H1 (cell line): ENCODE data around the gene S100A13. TPM values are rescaled to one million over a fixed set of nuclear protein-coding genes. Genes with fewer than 3 reads are reported as not detected.

Experiments
- CTCF ChIA-PET: fragments of 300-600 bp; sonication (Branson Sonifier 250); formaldehyde crosslinking; loops from one replicate; lab custom pipeline; 2021; ENCODE audit not compliant: partially characterized antibody; lab: Charles Lee
- POLR2A ChIA-PET: fragments of 300-600 bp; sonication (Branson Sonifier 250); formaldehyde crosslinking; loops from one replicate; lab custom pipeline; 2021; ENCODE audit warnings: inconsistent platforms; ENCODE audit not compliant: partially characterized antibody; lab: Charles Lee
- DNase-seq, 2 experiments: peaks; one replicate each; pipeline versions ENCODE4 v3.0.0 to v3.0.0-alpha.2; 2010 to 2022; ENCODE audit warnings: low spot score in 2 of 2, low read depth in 1 of 2, mixed read lengths in 1 of 2
- FAIRE-seq: peaks from 2 replicates; lab custom pipeline; 2011; peaks lifted over from hg19 to GRCh38; lab: Jason Lieb, UNC
- H2AFZ ChIP-seq: 2 replicates; pipeline ENCODE4 v1.8.1; 2012; ENCODE audit warnings: low read length, inconsistent platforms
- H2AK5ac ChIP-seq: 2 replicates; pipeline ENCODE4 v1.6.1; 2013; ENCODE audit warnings: low read depth, low read length
- H2BK120ac ChIP-seq: replicated peaks from 2 replicates; pipeline ENCODE3; 2013; ENCODE audit warnings: low read depth, low read length, inconsistent platforms
- H2BK12ac ChIP-seq: 2 replicates; pipeline ENCODE4 v1.6.1; 2013; ENCODE audit warnings: low read depth, low read length
- H2BK15ac ChIP-seq: 2 replicates; pipeline ENCODE4 v1.6.1; 2013; ENCODE audit warnings: low read length
- H2BK20ac ChIP-seq: 2 replicates; pipeline ENCODE4 v1.6.1; 2013; ENCODE audit warnings: low read length
- H2BK5ac ChIP-seq: 2 replicates; pipeline ENCODE4 v1.6.1; 2013; ENCODE audit warnings: low read depth, low read length
- H3K14ac ChIP-seq: 2 replicates; pipeline ENCODE4 v1.6.1; 2013; ENCODE audit warnings: inconsistent platforms; ENCODE audit not compliant: insufficient read length
- H3K18ac ChIP-seq: 2 replicates; pipeline ENCODE4 v1.6.1; 2013; ENCODE audit warnings: low read length; ENCODE audit errors: extremely low read depth
- H3K23ac ChIP-seq: 2 replicates; pipeline ENCODE4 v1.6.1; 2013; ENCODE audit warnings: inconsistent platforms; ENCODE audit not compliant: insufficient read length
- H3K23me2 ChIP-seq: 2 replicates; pipeline ENCODE4 v1.6.1; 2013; ENCODE audit warnings: low read depth, low read length
- H3K27ac ChIP-seq: 2 replicates; pipeline ENCODE4 v1.6.1; 2011; ENCODE audit warnings: low read depth, low read length, inconsistent platforms
- H3K27me3 ChIP-seq, 4 experiments: replicated peaks in 1 of 4; 1 replicate in 1 of 4; 2 replicates in 3 of 4; pipeline versions ENCODE4 v1.6.1 to v1.8.1; 2011 to 2013; ENCODE audit warnings: low read length in 3 of 4, mild to moderate bottlenecking in 3 of 4, inconsistent platforms in 2 of 4, mixed read lengths in 2 of 4, moderate library complexity in 1 of 4; ENCODE audit not compliant: control insufficient read depth in 3 of 4, insufficient read depth in 3 of 4; ENCODE audit errors: extremely low read depth in 1 of 4
- H3K36me3 ChIP-seq, 4 experiments: 2 replicates each; pipeline versions ENCODE4 v1.6.1 to v1.8.1; 2011 to 2013; ENCODE audit warnings: mild to moderate bottlenecking in 4 of 4, low read length in 3 of 4, moderate library complexity in 2 of 4, control low read depth in 1 of 4, inconsistent platforms in 1 of 4; ENCODE audit not compliant: insufficient read depth in 4 of 4, control insufficient read depth in 2 of 4
- H3K4ac ChIP-seq: replicated peaks from 2 replicates; pipeline ENCODE3; 2013; ENCODE audit warnings: low read length, low read depth, mixed read lengths, inconsistent platforms; ENCODE audit not compliant: insufficient read length
- H3K4me1 ChIP-seq, 4 experiments: replicated peaks in 1 of 4; 1 replicate in 1 of 4; 2 replicates in 3 of 4; pipeline versions ENCODE4 v1.6.1 to v1.8.1; 2011 to 2013; ENCODE audit warnings: low read length in 3 of 4, inconsistent platforms in 2 of 4, mixed read lengths in 1 of 4; ENCODE audit not compliant: insufficient read depth in 4 of 4, control insufficient read depth in 3 of 4
- H3K4me2 ChIP-seq, 2 experiments: 2 replicates each; pipeline versions ENCODE4 v1.6.1 to v1.8.1; 2011 to 2013; ENCODE audit warnings: low read depth in 2 of 2, low read length in 2 of 2, control low read depth in 1 of 2, inconsistent platforms in 1 of 2, mild to moderate bottlenecking in 1 of 2; ENCODE audit not compliant: insufficient read depth in 1 of 2
- H3K4me3 ChIP-seq, 4 experiments: fragments of 200-600, 300-600 bp in 1 of 4; sonication (generic), shearing (Covaris generic), sonication (Bioruptor Twin) in 1 of 4; 2 replicates each; pipeline versions ENCODE4 v1.5.1 to v1.8.1; 2011 to 2016; ENCODE audit warnings: low read length in 4 of 4, low read depth in 3 of 4, control low read depth in 2 of 4, inconsistent platforms in 2 of 4, mild to moderate bottlenecking in 2 of 4, mixed read lengths in 1 of 4, moderate library complexity in 1 of 4; ENCODE audit not compliant: insufficient read depth in 2 of 4; ENCODE audit errors: extremely low read depth in 1 of 4
- H3K56ac ChIP-seq: replicated peaks from 2 replicates; pipeline ENCODE3; 2013; ENCODE audit warnings: low read depth, mild to moderate bottlenecking, mixed read lengths, low read length, inconsistent platforms; ENCODE audit not compliant: insufficient read length
- H3K79me1 ChIP-seq: 2 replicates; pipeline ENCODE4 v1.6.1; 2013; ENCODE audit warnings: low read depth, low read length, control low read depth
- H3K79me2 ChIP-seq, 2 experiments: 2 replicates each; pipeline versions ENCODE4 v1.6.1 to v1.8.1; 2012 to 2013; ENCODE audit warnings: low read length in 2 of 2, mild to moderate bottlenecking in 2 of 2, inconsistent platforms in 1 of 2; ENCODE audit not compliant: insufficient read depth in 2 of 2, control insufficient read depth in 1 of 2
- H3K9ac ChIP-seq, 4 experiments: replicated peaks in 1 of 4; 1 replicate in 1 of 4; 2 replicates in 3 of 4; pipeline versions ENCODE4 v1.6.1 to v1.8.1; 2011 to 2013; ENCODE audit warnings: low read depth in 3 of 4, low read length in 3 of 4, control low read depth in 2 of 4, mild to moderate bottlenecking in 2 of 4, moderate library complexity in 2 of 4, inconsistent platforms in 1 of 4; ENCODE audit errors: extremely low read depth in 1 of 4
- H3K9me3 ChIP-seq, 2 experiments: 2 replicates each; pipeline versions ENCODE4 v1.6.1 to v1.8.1; 2012 to 2013; ENCODE audit warnings: mild to moderate bottlenecking in 2 of 2, moderate library complexity in 2 of 2, control low read depth in 1 of 2, inconsistent platforms in 1 of 2, low read depth in 1 of 2, low read length in 1 of 2, mixed read lengths in 1 of 2; ENCODE audit not compliant: insufficient read depth in 2 of 2
- H4K20me1 ChIP-seq, 2 experiments: replicated peaks in 1 of 2; 2 replicates each; pipeline versions ENCODE3 to v1.8.1; 2011 to 2013; ENCODE audit warnings: inconsistent platforms in 2 of 2, low read length in 2 of 2, mild to moderate bottlenecking in 1 of 2; ENCODE audit not compliant: insufficient read depth in 2 of 2, control insufficient read depth in 1 of 2
- H4K5ac ChIP-seq: 2 replicates; pipeline ENCODE4 v1.6.1; 2013; ENCODE audit warnings: low read length, low read depth, mixed read lengths, inconsistent platforms; ENCODE audit not compliant: insufficient read length
- H4K8ac ChIP-seq: 2 replicates; pipeline ENCODE4 v1.8.0; 2013; ENCODE audit warnings: mild to moderate bottlenecking, moderate library complexity, low read length, inconsistent platforms; ENCODE audit not compliant: insufficient read depth; ENCODE audit errors: extremely low read depth
- H4K91ac ChIP-seq: replicated peaks from 2 replicates; pipeline ENCODE3; 2013; ENCODE audit warnings: low read length, mixed read lengths, inconsistent platforms; ENCODE audit not compliant: insufficient read length
- BACH1 ChIP-seq: IDR thresholded peaks from 2 replicates; pipeline ENCODE4 v1.6.1; 2012; ENCODE audit warnings: low read length, improper control_type of control experiment
- CTBP2 ChIP-seq: IDR thresholded peaks from 2 replicates; pipeline ENCODE4 v1.7.0; 2011; ENCODE audit warnings: borderline replicate concordance, mild to moderate bottlenecking, moderate library complexity, mixed read lengths, low read length; ENCODE audit not compliant: insufficient read depth, insufficient read length
- KDM4A ChIP-seq: IDR thresholded peaks from one replicate; pipeline ENCODE4 v1.7.1; 2012; ENCODE audit warnings: low read depth, mild to moderate bottlenecking, moderate library complexity, low read length, inconsistent platforms; ENCODE audit not compliant: severe bottlenecking
- RNF2 ChIP-seq: fragments of 200-900, 300-1000 bp; sonication (generic); IDR thresholded peaks from 2 replicates; pipeline ENCODE4 v1.7.1; 2016; ENCODE audit warnings: borderline replicate concordance, low read depth, mild to moderate bottlenecking, antibody characterized with exemption, low read length; ENCODE audit not compliant: poor library complexity, severe bottlenecking; ENCODE audit errors: missing control alignments
- SIN3A ChIP-seq, 2 experiments: IDR thresholded peaks in 1 of 2; conservative IDR thresholded peaks in 1 of 2; 2 replicates each; pipeline ENCODE4 v1.6.1; 2011 to 2012; ENCODE audit warnings: low read length in 2 of 2, improper control_type of control experiment in 1 of 2, low read depth in 1 of 2, mild to moderate bottlenecking in 1 of 2
- SP1 ChIP-seq: IDR thresholded peaks from 2 replicates; pipeline ENCODE4 v1.6.1; 2011; ENCODE audit warnings: low read depth, low read length
- TCF12 ChIP-seq: IDR thresholded peaks from 2 replicates; pipeline ENCODE4 v1.6.1; 2011; ENCODE audit warnings: low read depth, mild to moderate bottlenecking, low read length
- ZNF274 ChIP-seq: IDR thresholded peaks from 2 replicates; pipeline ENCODE4 v1.7.0; 2012; ENCODE audit warnings: low read length, borderline replicate concordance; ENCODE audit errors: extremely low read depth
- WGBS, 2 experiments: shearing (Covaris generic) in 1 of 2; methylation state at CpG; one replicate each; pipeline versions ENCODE4 v1.1.6 to v1.1.7; 2013 to 2015; ENCODE audit warnings: low lambda C conversion rate in 2 of 2, mixed read lengths in 2 of 2, inconsistent platforms in 1 of 2, low coverage in 1 of 2, missing lambda C conversion rate in 1 of 2; ENCODE audit not compliant: insufficient replicate concordance in 2 of 2, insufficient coverage in 1 of 2, insufficient read length in 1 of 2; ENCODE audit errors: extremely low coverage in 1 of 2, missing lambda C conversion rate in 1 of 2; 5-methylcytosine and 5-hydroxymethylcytosine counted together
- polyA plus RNA-seq, 7 experiments: library from polyadenylated mRNA; depleted of rRNA in 3 of 7; stranded (reverse) in 5 of 7; unstranded in 2 of 7; fragments of >200 nt in 5 of 7; fragments of 200-250 nt in 2 of 7; gene quantifications; 1 replicate in 5 of 7; 2 replicates in 1 of 7; 4 replicates in 1 of 7; pipeline versions ENCODE4 v1.2.1 to v1.2.3, GENCODE V29; 2011 to 2013; ENCODE audit warnings: missing spikeins in 2 of 7, mixed read lengths in 2 of 7
- total RNA-seq: library from RNA; stranded (reverse); fragmentation: NEBNext Ultra II Directional; extraction: Animal tissue kit (Norgen Biotek cat#: 25700); gene quantifications from 2 replicates; pipeline ENCODE4 v1.2.1, GENCODE V29; 2021
- TF ChIP-seq, protein P1 (sequence below): IDR thresholded peaks from 2 replicates; pipeline ENCODE4 v1.6.1; 2012; ENCODE audit warnings: inconsistent platforms
- TF ChIP-seq, protein P2 (sequence below): IDR thresholded peaks from 2 replicates; pipeline ENCODE4 v1.6.1; 2011; ENCODE audit warnings: low read depth, mild to moderate bottlenecking, low read length; ENCODE audit not compliant: insufficient read depth

S100A13 gene
- total and polyA plus RNA-seq, 2 of the 8 experiments (the other 6 are each of a cell fraction or from before 2014, with no cell fraction given) = 63.6 to 127 TPM

DNA sequence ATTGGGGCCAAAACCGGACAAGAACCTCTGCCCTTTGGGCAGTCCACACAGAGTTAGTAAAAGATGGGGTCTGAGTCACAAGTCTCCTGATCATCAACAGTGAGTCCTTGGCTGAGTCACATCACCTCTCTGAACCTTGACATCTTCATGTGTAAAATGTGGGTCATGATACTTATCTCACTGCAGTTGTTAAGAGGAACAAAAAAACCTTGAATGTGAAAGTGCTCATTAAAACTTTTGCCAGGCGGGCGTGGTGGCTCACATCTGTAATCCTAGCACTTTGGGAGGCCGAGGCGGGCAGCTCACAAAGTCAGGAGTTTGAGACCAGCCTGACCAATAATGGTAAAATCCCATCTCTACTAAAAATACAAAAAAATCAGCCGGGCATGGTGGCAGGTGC lies 30.1 kb downstream of the S100A13 start:
- Histone ChIP-seq H3K23ac (no peak overlapping the region), H2BK12ac (peak overlapping the region; percentile 60; the same call in 1 of the 2 replicates), H4K20me1 (no peaks in the 10 kb centered on the region), H3K4me2 (no peak overlapping the region), H4K5ac (no peak overlapping the region), H3K4me3 (no peak overlapping the region), H3K79me2 (no peaks in the 10 kb centered on the region), H4K8ac (no peak overlapping the region), H3K79me1 (no peaks in the 10 kb centered on the region), H3K4ac (no peak overlapping the region), H4K91ac (no peak overlapping the region), H3K56ac (no peak overlapping the region), H3K27me3 (no peaks in the 10 kb centered on the region), H3K9ac (no peak overlapping the region), H2BK15ac (no peak overlapping the region; the same call in 1 of the 2 replicates), H3K23me2 (no peaks in the 10 kb centered on the region; the same call in 1 of the 2 replicates), H3K18ac (no peak overlapping the region), H2BK120ac (no peak overlapping the region), H3K36me3 (no peaks in the 10 kb centered on the region), H2BK20ac (no peak overlapping the region), H2AFZ (no peak overlapping the region), H3K14ac (no peak overlapping the region), H3K9me3 (no peaks in the 10 kb centered on the region), H3K27ac (no peak overlapping the region), H3K4me1 (peaks cover 3 to 10% (median 5%) of the 10 kb centered on the region in 4 experiments; a peak in 4 of 7 replicates), H2BK5ac (no peak overlapping the region), H2AK5ac (no peak overlapping the region)
- WGBS, 2 experiments = 94% methylated on average over 6 of the region's 6 CpGs; no CpG with 5 or more reads in 1 of the 2 experiments
- FAIRE-seq (no peak), DNase-seq (no peak)
- TF ChIP-seq, protein P1, sequence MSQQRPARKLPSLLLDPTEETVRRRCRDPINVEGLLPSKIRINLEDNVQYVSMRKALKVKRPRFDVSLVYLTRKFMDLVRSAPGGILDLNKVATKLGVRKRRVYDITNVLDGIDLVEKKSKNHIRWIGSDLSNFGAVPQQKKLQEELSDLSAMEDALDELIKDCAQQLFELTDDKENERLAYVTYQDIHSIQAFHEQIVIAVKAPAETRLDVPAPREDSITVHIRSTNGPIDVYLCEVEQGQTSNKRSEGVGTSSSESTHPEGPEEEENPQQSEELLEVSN = no peak
- TF ChIP-seq CTBP2 = no peak
- TF ChIP-seq BACH1 = no peak
- TF ChIP-seq RNF2 = no peak
- no peak for TF ChIP-seq SIN3A (conservative IDR thresholded peaks at IDR 0.05 in 1 of 2, IDR thresholded peaks at IDR 0.05 in 1 of 2; ENCODE audit: low read depth in 1 of 2, low read length in 2 of 2)
- no peak for TF ChIP-seq KDM4A
- no peak for TF ChIP-seq SP1
- TF ChIP-seq TCF12 = no peak
- no peak for TF ChIP-seq ZNF274
- TF ChIP-seq, protein P2, sequence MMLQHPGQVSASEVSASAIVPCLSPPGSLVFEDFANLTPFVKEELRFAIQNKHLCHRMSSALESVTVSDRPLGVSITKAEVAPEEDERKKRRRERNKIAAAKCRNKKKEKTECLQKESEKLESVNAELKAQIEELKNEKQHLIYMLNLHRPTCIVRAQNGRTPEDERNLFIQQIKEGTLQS = no peak
- ChIA-PET CTCF (interaction anchor here (2.1 to 3.2 kb wide), 3 partner anchors 20 to 25 kb away, joined by 6 to 11 read pairs (median 7); no protein-coding TSS in a partner anchor), POLR2A (interaction anchor here (0.7 to 4.2 kb wide), 3 partner anchors 9 to 37 kb away, joined by 3 to 20 read pairs (median 4); partner anchors contain the start of genes CHTOP, S100A1 and S100A13)
